Subcutaneous adipose tissue (tissue), 4 donors: ENCODE data around the gene ZNF48. TPM values are rescaled to one million over a fixed set of nuclear protein-coding genes. Genes with fewer than 3 reads are reported as not detected.

Experiments used
- CTCF ChIP-seq: fragments of 450-650 bp; IDR thresholded peaks from one replicate; pipeline ENCODE4 v1.5.1; 2016; ENCODE audit warnings: low read depth, mild to moderate bottlenecking, control low read depth, antibody characterized with exemption, moderate library complexity
- total RNA-seq, 4 donors: library from RNA; depleted of rRNA; stranded (reverse); fragments of >200 nt; gene quantifications; one replicate each; pipeline ENCODE4 v1.1.0, GENCODE V29; 2016

Gene ZNF48
- total RNA-seq, 4 donors from 2014 or later: 2.1 to 5.7 (median 2.7) TPM

GRCh38 chr16:30361180-30361579 is 34.0 kb upstream of the ZNF48 start:
- no peak for TF ChIP-seq CTCF

GRCh38 chr16:30365200-30365599 is 30.0 kb upstream of the ZNF48 start:
- TF ChIP-seq CTCF: no peak

GRCh38 chr16:30366511-30366910 is 28.7 kb upstream of the ZNF48 start:
- TF ChIP-seq CTCF: no peak

- TF ChIP-seq CTCF: no peak
Observed at GRCh38 chr16:30367349-30368009, 27.7 kb upstream of the ZNF48 start.

GRCh38 chr16:30368122-30368791 is 27.0 kb upstream of the ZNF48 start:
- TF ChIP-seq CTCF: no peak

GRCh38 chr16:30368792-30369090 is 26.5 kb upstream of the ZNF48 start:
- no peak for TF ChIP-seq CTCF

- no peak for TF ChIP-seq CTCF
Observed at GRCh38 chr16:30369091-30369937, 25.9 kb upstream of the ZNF48 start.
